Body of pancreas (tissue), 4 donors: ENCODE measurements around the gene PRR5L.

ENCODE experiments used
- POLR2A ChIP-seq, 3 donors: fragments of 450-650 bp; IDR thresholded peaks; one replicate each; pipeline ENCODE4 v1.6.1; 2016; ENCODE audit warnings: antibody characterized with exemption in 3 of 3, mild to moderate bottlenecking in 2 of 3
- TF ChIP-seq, protein P1 (sequence below), 7 experiments: fragments of 450-650 bp in 4 of 7; fragments of 200-600 bp in 3 of 7; sonication (generic) in 3 of 7; IDR thresholded peaks; one replicate each; pipeline ENCODE4 v1.5.1; 2016 to 2019; ENCODE audit warnings: antibody characterized with exemption in 7 of 7

DNA sequence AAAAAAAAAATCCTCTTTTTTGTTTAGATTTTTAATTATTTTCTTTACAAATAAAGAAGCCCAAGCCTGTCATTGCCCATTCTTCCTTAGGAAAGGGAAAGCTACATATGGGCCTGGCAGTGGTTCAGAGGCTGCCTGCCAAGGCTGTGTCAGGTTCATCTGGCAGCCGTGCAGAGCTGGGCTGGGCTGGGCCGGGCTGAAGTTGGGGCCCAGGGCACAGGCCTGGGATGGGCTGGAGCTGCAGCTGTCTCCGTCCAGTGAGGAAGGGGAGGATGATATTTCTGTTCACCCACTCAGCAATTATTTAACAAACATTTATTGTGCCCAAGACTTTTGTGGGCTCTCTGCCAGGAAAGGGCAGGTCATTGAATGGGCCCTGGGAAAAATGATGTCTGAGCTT, 4.6 kb downstream of the PRR5L start:
- TF ChIP-seq, protein P1, sequence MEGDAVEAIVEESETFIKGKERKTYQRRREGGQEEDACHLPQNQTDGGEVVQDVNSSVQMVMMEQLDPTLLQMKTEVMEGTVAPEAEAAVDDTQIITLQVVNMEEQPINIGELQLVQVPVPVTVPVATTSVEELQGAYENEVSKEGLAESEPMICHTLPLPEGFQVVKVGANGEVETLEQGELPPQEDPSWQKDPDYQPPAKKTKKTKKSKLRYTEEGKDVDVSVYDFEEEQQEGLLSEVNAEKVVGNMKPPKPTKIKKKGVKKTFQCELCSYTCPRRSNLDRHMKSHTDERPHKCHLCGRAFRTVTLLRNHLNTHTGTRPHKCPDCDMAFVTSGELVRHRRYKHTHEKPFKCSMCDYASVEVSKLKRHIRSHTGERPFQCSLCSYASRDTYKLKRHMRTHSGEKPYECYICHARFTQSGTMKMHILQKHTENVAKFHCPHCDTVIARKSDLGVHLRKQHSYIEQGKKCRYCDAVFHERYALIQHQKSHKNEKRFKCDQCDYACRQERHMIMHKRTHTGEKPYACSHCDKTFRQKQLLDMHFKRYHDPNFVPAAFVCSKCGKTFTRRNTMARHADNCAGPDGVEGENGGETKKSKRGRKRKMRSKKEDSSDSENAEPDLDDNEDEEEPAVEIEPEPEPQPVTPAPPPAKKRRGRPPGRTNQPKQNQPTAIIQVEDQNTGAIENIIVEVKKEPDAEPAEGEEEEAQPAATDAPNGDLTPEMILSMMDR (IDR thresholded peaks at IDR 0.05), result no peak
- no peak for TF ChIP-seq POLR2A (IDR thresholded peaks at IDR 0.05)
